Gastrocnemius medialis (tissue), 4 donors: ENCODE data around the gene MIGA2.

Experiments
- CTCF ChIP-seq, 5 experiments: fragments of 450-650 bp in 3 of 5; fragments of 200-600 bp in 2 of 5; sonication (generic) in 2 of 5; IDR thresholded peaks in 4 of 5; conservative IDR thresholded peaks in 1 of 5; 1 replicate in 4 of 5; 2 replicates in 1 of 5; pipeline ENCODE4 v1.5.1; 2016 to 2019; ENCODE audit warnings: antibody characterized with exemption in 5 of 5, mild to moderate bottlenecking in 3 of 5, moderate library complexity in 3 of 5
- POLR2A ChIP-seq, 2 donors: fragments of 450-650 bp; IDR thresholded peaks; one replicate each; pipeline ENCODE4 v1.6.1; 2017; ENCODE audit warnings: antibody characterized with exemption in 2 of 2, mild to moderate bottlenecking in 2 of 2, moderate library complexity in 2 of 2

GRCh38 chr9:129011761-129012181, 24.7 kb upstream of the MIGA2 start:
- TF ChIP-seq CTCF (IDR thresholded peaks at IDR 0.05 in 4 of 5, conservative IDR thresholded peaks at IDR 0.05 in 1 of 5) (no peak), POLR2A (IDR thresholded peaks at IDR 0.05) (no peak)
